A549 (cell line): ENCODE results near the gene SF3B3. TPM values are rescaled to one million over a fixed set of nuclear protein-coding genes. Genes with fewer than 3 reads are reported as not detected.
"Not testable (repeated sequence)": the region's sequence is repeated elsewhere in the genome, so short reads cannot be mapped to it uniquely, and the experiment has no call there.

Experiments
- ATAC-seq, 2 experiments: fragments of 200-7000 bp in 1 of 2; fragments of >200 bp in 1 of 2; cut with Nextera tagmentation in 1 of 2; cut with Tn5 transposase in 1 of 2; 3 replicates each; pipeline versions ENCODE4 v1.8.0 to v1.9.1; 2018 to 2020; ENCODE audit warnings: mild to moderate bottlenecking in 1 of 2, moderate library complexity in 1 of 2
- CTCF ChIA-PET: fragments of 300-600 bp; sonication (Branson Sonifier 250); formaldehyde crosslinking; extraction: SDS; loops from one replicate; lab custom pipeline; 2021; ENCODE audit warnings: antibody characterized with exemption, inconsistent platforms; lab: Yijun Ruan, JAX
- POLR2A ChIA-PET: fragments of 350-600 bp; formaldehyde crosslinking; extraction: SDS; loops from one replicate; lab custom pipeline; 2021; ENCODE audit warnings: antibody characterized with exemption, inconsistent platforms; lab: Yijun Ruan, JAX
- DNase-seq, 2 experiments: peaks; one replicate each; pipeline versions ENCODE4 v3.0.0 to v3.0.0-alpha.2; 2011 to 2016; ENCODE audit warnings: low read depth in 1 of 2, low spot score in 1 of 2
- FAIRE-seq: peaks from 2 replicates; lab custom pipeline; 2011; peaks lifted over from hg19 to GRCh38; lab: Jason Lieb, UNC
- H3K27ac ChIP-seq, 2 experiments: fragments of >200 bp; sonication (Bioruptor Twin); formaldehyde crosslinking; 3 replicates each; pipeline ENCODE4 v1.5.1; 2016 to 2017
- H3K4me1 ChIP-seq: fragments of >200 bp; sonication (Bioruptor Twin); formaldehyde crosslinking; 3 replicates; pipeline ENCODE4 v1.6.1; 2016
- H3K4me2 ChIP-seq: fragments of >200 bp; sonication (Bioruptor Twin); formaldehyde crosslinking; 3 replicates; pipeline ENCODE4 v1.6.1; 2016
- H3K4me3 ChIP-seq: fragments of >200 bp; sonication (Bioruptor Twin); formaldehyde crosslinking; 3 replicates; pipeline ENCODE4 v1.5.1; 2016
- H3K9me3 ChIP-seq: fragments of >200 bp; sonication (Bioruptor Twin); formaldehyde crosslinking; 3 replicates; pipeline ENCODE4 v1.6.1; 2016
- ESRRA ChIP-seq: fragments of 150-350 bp; IDR thresholded peaks from 2 replicates; pipeline ENCODE4 v1.6.1; 2014; ENCODE audit warnings: mild to moderate bottlenecking, low read length, borderline replicate concordance
- FOSL2 ChIP-seq, 2 experiments: fragments of 450-650 bp in 1 of 2; fragments of >200 bp in 1 of 2; sonication (Bioruptor Twin) in 1 of 2; formaldehyde crosslinking; IDR thresholded peaks; 2 replicates each; pipeline versions ENCODE4 v1.5.0 to v1.6.1; 2016 to 2020; ENCODE audit warnings: mild to moderate bottlenecking in 1 of 2, moderate library complexity in 1 of 2
- HDAC2 ChIP-seq: fragments of 200-600 bp; sonication (generic); IDR thresholded peaks from 2 replicates; pipeline ENCODE4 v1.6.1; 2016
- PHF8 ChIP-seq: fragments of 200-600 bp; sonication (generic); IDR thresholded peaks from 2 replicates; pipeline ENCODE4 v1.6.1; 2016; ENCODE audit warnings: low read depth, mild to moderate bottlenecking, antibody characterized with exemption, moderate library complexity, borderline replicate concordance
- POLR2A ChIP-seq: IDR thresholded peaks from 2 replicates; pipeline ENCODE4 v1.6.1; 2012; ENCODE audit warnings: mild to moderate bottlenecking, low read length
- RAD21 ChIP-seq, 2 experiments: fragments of >200 bp in 1 of 2; sonication (Bioruptor Twin) in 1 of 2; formaldehyde crosslinking in 1 of 2; IDR thresholded peaks in 1 of 2; conservative IDR thresholded peaks in 1 of 2; 2 replicates in 1 of 2; 3 replicates in 1 of 2; pipeline ENCODE4 v1.6.1; 2012 to 2018; ENCODE audit warnings: inconsistent platforms in 1 of 2
- ZC3H11A ChIP-seq: fragments of 450-650 bp; IDR thresholded peaks from 2 replicates; pipeline ENCODE4 v1.6.1; 2014; ENCODE audit warnings: antibody characterized with exemption, mild to moderate bottlenecking
- ZNF302 ChIP-seq: fragments of 250-450 bp; sonication (Bioruptor Pico); IDR thresholded peaks from 2 replicates; pipeline ENCODE4 v1.9.0; 2021; ENCODE audit warnings: inconsistent platforms, mild to moderate bottlenecking, moderate library complexity
- WGBS: methylation state at CpG from one replicate; pipeline ENCODE4 v1.1.6; 2017; ENCODE audit errors: missing lambda C conversion rate; 5-methylcytosine and 5-hydroxymethylcytosine counted together
- polyA plus RNA-seq, 4 experiments: library from polyadenylated mRNA; depleted of rRNA in 3 of 4; stranded (reverse); fragments of >200 nt; fragmentation: RNase III in 1 of 4; extraction: RNeasy Plus Mini Kit Qiagen cat#74134 plus additional on column Dnase treatment in 1 of 4; gene quantifications; 2 replicates in 3 of 4; 3 replicates in 1 of 4; pipeline ENCODE4 v1.2.3, GENCODE V29; 2011 to 2017
- TF ChIP-seq, protein P1 (sequence below): fragments of >200 bp; sonication (Bioruptor Twin); formaldehyde crosslinking; IDR thresholded peaks from 3 replicates; pipeline ENCODE4 v1.6.1; 2016
- TF ChIP-seq, protein P2 (sequence below): fragments of >200 bp; sonication (Bioruptor Twin); formaldehyde crosslinking; IDR thresholded peaks from 3 replicates; pipeline ENCODE4 v1.5.1; 2016
- TF ChIP-seq, protein P3 (sequence below): fragments of 250-450 bp; sonication (Bioruptor Pico); IDR thresholded peaks from 2 replicates; pipeline ENCODE4 v1.5.0; 2021; ENCODE audit warnings: mild to moderate bottlenecking, moderate library complexity, borderline replicate concordance
- TF ChIP-seq, protein P4 (sequence below): fragments of 150-350 bp; IDR thresholded peaks from 2 replicates; pipeline ENCODE4 v1.6.1; 2014; ENCODE audit warnings: low read depth, mild to moderate bottlenecking, low read length
- TF ChIP-seq, protein P5 (sequence below): IDR thresholded peaks from 2 replicates; pipeline ENCODE4 v1.6.1; 2012
- TF ChIP-seq, protein P6 (sequence below): fragments of >200 bp; sonication (Bioruptor Twin); formaldehyde crosslinking; IDR thresholded peaks from 2 replicates; pipeline ENCODE4 v1.6.1; 2016
- TF ChIP-seq, protein P7 (sequence below): fragments of 250-450 bp; sonication (Bioruptor Pico); IDR thresholded peaks from 2 replicates; pipeline ENCODE4 v1.5.0; 2020; ENCODE audit warnings: low read depth, mild to moderate bottlenecking, moderate library complexity

Gene SF3B3
- polyA plus RNA-seq, 2 of the 4 experiments (the other 2 are of a cell fraction) = 111 to 155 TPM

DNA sequence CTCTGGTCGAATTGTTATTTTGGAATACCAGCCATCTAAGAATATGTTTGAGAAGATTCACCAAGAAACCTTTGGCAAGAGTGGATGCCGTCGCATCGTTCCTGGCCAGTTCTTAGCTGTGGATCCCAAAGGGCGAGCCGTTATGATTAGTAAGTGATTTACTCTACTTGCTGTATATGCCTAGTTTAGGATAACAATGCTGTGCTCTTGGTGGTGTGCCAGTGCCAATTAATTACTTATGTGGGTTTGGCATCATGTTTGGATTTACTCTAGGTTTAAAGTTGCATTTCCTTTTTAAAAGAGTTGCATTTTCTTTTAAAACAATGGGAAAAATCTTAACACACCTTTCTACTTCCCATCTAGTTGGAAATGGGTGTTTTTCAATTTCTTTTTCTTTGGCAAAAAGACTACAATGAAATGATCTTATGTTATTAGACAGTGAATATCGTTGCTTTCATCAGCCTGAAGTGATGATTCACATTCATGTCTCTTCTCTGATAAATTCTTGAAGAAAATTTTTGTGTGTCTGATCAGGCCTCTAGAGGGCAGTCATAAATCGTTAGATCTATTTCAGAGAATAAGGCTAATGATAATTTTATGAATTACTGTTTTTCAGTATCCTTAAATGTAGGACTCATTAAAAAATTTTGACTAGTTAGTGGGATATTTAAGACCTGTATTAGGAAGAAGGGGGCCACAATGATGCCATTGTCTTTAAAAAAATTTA lies 5.6 kb downstream of the SF3B3 start:
- TF ChIP-seq ZNF302 (CRISPR knock-in tag) (no peak), FOSL2 (IDR thresholded peaks at IDR 0.05) (no peak), FOSL2 (CRISPR knock-in tag; IDR thresholded peaks at IDR 0.05) (peak; percentile 48), RAD21 (conservative IDR thresholded peaks at IDR 0.05 in 1 of 2, IDR thresholded peaks at IDR 0.05 in 1 of 2) (peak; percentile 24 to 35; a peak in 4 of 5 replicates)
- TF ChIP-seq, protein P1, sequence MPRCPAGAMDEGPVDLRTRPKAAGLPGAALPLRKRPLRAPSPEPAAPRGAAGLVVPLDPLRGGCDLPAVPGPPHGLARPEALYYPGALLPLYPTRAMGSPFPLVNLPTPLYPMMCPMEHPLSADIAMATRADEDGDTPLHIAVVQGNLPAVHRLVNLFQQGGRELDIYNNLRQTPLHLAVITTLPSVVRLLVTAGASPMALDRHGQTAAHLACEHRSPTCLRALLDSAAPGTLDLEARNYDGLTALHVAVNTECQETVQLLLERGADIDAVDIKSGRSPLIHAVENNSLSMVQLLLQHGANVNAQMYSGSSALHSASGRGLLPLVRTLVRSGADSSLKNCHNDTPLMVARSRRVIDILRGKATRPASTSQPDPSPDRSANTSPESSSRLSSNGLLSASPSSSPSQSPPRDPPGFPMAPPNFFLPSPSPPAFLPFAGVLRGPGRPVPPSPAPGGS = no peak
- TF ChIP-seq, protein P2, sequence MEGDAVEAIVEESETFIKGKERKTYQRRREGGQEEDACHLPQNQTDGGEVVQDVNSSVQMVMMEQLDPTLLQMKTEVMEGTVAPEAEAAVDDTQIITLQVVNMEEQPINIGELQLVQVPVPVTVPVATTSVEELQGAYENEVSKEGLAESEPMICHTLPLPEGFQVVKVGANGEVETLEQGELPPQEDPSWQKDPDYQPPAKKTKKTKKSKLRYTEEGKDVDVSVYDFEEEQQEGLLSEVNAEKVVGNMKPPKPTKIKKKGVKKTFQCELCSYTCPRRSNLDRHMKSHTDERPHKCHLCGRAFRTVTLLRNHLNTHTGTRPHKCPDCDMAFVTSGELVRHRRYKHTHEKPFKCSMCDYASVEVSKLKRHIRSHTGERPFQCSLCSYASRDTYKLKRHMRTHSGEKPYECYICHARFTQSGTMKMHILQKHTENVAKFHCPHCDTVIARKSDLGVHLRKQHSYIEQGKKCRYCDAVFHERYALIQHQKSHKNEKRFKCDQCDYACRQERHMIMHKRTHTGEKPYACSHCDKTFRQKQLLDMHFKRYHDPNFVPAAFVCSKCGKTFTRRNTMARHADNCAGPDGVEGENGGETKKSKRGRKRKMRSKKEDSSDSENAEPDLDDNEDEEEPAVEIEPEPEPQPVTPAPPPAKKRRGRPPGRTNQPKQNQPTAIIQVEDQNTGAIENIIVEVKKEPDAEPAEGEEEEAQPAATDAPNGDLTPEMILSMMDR = peak; percentile 67
- TF ChIP-seq, protein P3, sequence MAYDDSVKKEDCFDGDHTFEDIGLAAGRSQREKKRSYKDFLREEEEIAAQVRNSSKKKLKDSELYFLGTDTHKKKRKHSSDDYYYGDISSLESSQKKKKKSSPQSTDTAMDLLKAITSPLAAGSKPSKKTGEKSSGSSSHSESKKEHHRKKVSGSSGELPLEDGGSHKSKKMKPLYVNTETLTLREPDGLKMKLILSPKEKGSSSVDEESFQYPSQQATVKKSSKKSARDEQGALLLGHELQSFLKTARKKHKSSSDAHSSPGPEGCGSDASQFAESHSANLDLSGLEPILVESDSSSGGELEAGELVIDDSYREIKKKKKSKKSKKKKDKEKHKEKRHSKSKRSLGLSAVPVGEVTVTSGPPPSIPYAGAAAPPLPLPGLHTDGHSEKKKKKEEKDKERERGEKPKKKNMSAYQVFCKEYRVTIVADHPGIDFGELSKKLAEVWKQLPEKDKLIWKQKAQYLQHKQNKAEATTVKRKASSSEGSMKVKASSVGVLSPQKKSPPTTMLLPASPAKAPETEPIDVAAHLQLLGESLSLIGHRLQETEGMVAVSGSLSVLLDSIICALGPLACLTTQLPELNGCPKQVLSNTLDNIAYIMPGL (CRISPR knock-in tag) = no peak
- TF ChIP-seq, protein P4, sequence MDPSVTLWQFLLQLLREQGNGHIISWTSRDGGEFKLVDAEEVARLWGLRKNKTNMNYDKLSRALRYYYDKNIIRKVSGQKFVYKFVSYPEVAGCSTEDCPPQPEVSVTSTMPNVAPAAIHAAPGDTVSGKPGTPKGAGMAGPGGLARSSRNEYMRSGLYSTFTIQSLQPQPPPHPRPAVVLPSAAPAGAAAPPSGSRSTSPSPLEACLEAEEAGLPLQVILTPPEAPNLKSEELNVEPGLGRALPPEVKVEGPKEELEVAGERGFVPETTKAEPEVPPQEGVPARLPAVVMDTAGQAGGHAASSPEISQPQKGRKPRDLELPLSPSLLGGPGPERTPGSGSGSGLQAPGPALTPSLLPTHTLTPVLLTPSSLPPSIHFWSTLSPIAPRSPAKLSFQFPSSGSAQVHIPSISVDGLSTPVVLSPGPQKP = no peak
- Histone ChIP-seq H3K9me3 (no peaks in the 10 kb centered on the region), H3K4me1 (peaks cover 41% of the 10 kb centered on the region), H3K4me3 (no peak overlapping the region), H3K27ac (peak overlapping the region in 1 of 2 experiments; percentile 55; a peak in 2 of 6 replicates), H3K4me2 (peak overlapping the region; percentile 20; the same call in 2 of the 3 replicates)
- DNase-seq = peak; percentile 57 to 62
- CTCF ChIA-PET = interaction anchor here (0.6 to 2.3 kb wide), 8 partner anchors 12 to 161 kb away, joined by 3 to 8 read pairs (median 4); no protein-coding TSS in a partner anchor
- 72% methylated on average over 8 of the region's 8 CpGs for WGBS
- peak in 1 of 2 experiments; percentile 55; a peak in 3 of 6 replicates for ATAC-seq
- FAIRE-seq = no peak
- POLR2A ChIA-PET = no interaction called here

DNA sequence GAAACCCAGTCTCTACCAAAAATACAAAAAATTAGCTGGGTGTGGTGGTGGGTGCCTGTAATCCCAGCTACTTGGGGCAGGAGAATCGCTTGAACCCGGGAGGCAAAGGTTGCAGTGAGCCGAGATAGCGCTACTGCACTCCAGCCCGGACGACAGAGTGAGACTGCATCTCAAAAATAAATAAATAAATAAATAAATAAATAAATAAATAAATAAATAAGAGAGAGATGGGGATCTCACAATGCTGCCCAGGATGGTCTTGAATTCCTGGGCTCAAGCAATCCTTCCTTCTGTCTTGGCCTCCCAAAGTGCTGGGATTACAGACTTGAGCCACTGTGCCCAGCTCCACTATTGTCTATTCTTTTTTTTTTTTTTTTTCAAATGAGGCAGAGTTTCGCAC lies 6.3 kb downstream of the SF3B3 start:
- POLR2A ChIA-PET, H3K9me3 ChIP-seq, FAIRE-seq, H3K4me3 ChIP-seq, H3K27ac ChIP-seq, H3K4me2 ChIP-seq, DNase-seq, ATAC-seq: not testable (repeated sequence)
- peak; percentile 18; the same call in 1 of the 2 replicates for TF ChIP-seq ZC3H11A
- 93% methylated on average over 7 of the region's 7 CpGs for WGBS
- peaks cover 41% of the 10 kb centered on the region for H3K4me1 ChIP-seq
- CTCF ChIA-PET = interaction anchor here (0.7 to 1.7 kb wide), 7 partner anchors 15 to 162 kb away, joined by 3 to 6 read pairs (median 3); no protein-coding TSS in a partner anchor

DNA sequence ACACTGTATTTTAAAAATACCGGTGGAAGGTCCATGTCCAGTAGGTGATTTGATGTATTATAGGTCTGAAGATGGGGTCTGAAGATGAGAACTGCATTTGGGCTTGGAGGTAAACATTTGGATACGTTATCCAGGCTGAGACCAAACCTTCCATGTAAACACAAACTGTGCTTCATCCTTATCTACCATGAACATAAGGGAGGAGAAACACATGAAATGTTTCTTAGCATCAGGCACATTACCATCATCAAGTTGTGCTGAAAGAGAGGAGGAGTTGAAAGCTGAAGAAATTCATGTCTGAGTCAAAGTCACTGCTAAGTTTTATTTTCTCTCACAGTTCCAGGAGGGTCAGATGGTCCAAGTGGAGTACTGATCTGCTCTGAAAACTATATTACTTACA lies 11.4 kb downstream of the SF3B3 start:
- ATAC-seq = no peak
- DNase-seq = no peak
- ChIA-PET CTCF (no interaction called here), POLR2A (no interaction called here)
- H3K27ac ChIP-seq = no peak overlapping the region
- H3K9me3 ChIP-seq = no peaks in the 10 kb centered on the region
- H3K4me2 ChIP-seq = no peak overlapping the region
- no peak for FAIRE-seq
- H3K4me3 ChIP-seq = no peak overlapping the region
- H3K4me1 ChIP-seq = no peaks in the 10 kb centered on the region
- WGBS = 89% methylated on average over 2 of the region's 2 CpGs
- no peak for TF ChIP-seq ESRRA
- TF ChIP-seq, protein P1 = no peak
- TF ChIP-seq, protein P5, sequence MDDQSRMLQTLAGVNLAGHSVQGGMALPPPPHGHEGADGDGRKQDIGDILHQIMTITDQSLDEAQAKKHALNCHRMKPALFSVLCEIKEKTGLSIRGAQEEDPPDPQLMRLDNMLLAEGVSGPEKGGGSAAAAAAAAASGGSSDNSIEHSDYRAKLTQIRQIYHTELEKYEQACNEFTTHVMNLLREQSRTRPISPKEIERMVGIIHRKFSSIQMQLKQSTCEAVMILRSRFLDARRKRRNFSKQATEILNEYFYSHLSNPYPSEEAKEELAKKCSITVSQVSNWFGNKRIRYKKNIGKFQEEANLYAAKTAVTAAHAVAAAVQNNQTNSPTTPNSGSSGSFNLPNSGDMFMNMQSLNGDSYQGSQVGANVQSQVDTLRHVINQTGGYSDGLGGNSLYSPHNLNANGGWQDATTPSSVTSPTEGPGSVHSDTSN = no peak
- TF ChIP-seq, protein P6, sequence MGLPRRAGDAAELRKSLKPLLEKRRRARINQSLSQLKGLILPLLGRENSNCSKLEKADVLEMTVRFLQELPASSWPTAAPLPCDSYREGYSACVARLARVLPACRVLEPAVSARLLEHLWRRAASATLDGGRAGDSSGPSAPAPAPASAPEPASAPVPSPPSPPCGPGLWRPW = no peak
- no peak for TF ChIP-seq HDAC2
- TF ChIP-seq, protein P3 (CRISPR knock-in tag) = no peak
- TF ChIP-seq POLR2A = no peak
- TF ChIP-seq ZC3H11A = no peak
- TF ChIP-seq, protein P7, sequence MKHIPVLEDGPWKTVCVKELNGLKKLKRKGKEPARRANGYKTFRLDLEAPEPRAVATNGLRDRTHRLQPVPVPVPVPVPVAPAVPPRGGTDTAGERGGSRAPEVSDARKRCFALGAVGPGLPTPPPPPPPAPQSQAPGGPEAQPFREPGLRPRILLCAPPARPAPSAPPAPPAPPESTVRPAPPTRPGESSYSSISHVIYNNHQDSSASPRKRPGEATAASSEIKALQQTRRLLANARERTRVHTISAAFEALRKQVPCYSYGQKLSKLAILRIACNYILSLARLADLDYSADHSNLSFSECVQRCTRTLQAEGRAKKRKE (CRISPR knock-in tag) = no peak
- TF ChIP-seq PHF8 = no peak
